ENCODE measurements around the gene SYT14.
"Not testable (repeated sequence)": the region's sequence is repeated elsewhere in the genome, so short reads cannot be mapped to it uniquely, and the experiment has no call there.

Gene SYT14

GRCh38 chr1:210123924-210124589 is 186.0 kb downstream of the SYT14 start:
- DNase-seq, result no peak

DNA sequence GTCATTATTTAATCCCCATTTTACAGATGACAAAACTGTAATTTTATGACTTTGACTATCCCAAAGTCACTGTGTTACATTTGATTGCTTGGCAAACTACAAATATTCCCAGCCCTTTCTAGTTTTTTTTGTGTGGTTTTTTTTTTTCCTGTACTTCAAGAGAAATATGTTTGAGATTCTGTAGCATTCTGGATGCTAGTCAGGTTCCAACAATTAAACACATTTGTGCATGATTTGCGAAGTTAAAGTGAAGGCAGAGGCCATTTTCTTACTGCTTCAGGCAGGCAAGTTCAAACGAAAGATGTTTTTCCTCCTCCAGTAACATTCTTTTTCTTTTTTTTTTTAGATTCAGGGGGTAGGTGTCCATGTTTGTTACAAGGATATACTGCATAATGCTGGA is 186.7 kb downstream of the SYT14 start:
- DNase-seq, result no peak

- no peak for DNase-seq
Measured at GRCh38 chr1:210125143-210125542, 187.1 kb downstream of the SYT14 start.

GRCh38 chr1:210129092-210129491 is 191.1 kb downstream of the SYT14 start:
- DNase-seq, result no peak

- peak in 1 of 5 experiments; percentile 55 for DNase-seq
Measured at GRCh38 chr1:210129759-210130158, 191.7 kb downstream of the SYT14 start.

DNA sequence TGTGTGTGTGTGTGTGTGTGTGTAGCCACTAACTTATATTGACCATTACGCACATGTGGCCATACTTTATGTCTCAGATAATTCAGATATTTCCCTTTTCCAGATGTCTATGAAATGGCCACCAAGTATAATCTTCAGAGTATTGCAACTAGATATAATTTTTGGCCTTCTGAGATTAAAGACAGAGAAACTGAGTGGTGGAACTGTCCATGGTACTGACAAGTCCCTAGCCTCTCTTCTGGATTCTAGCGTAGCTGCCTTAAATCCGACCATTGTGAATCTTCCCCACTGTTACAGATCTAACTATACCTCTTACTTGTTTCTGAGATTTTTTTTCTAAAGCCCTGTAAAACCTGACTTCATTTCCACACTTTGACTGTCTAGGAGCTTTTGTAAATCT is 194.6 kb downstream of the SYT14 start:
- DNase-seq, result peak in 1 of 5 experiments; percentile 4

- DNase-seq, result peak in 2 of 5 experiments; percentile 2 to 30
Measured at GRCh38 chr1:210143465-210144062, 205.5 kb downstream of the SYT14 start.

GRCh38 chr1:210144736-210145135 is 206.7 kb downstream of the SYT14 start:
- DNase-seq, result no peak

GRCh38 chr1:210151052-210151672 is 213.1 kb downstream of the SYT14 start:
- DNase-seq, result no peak

DNA sequence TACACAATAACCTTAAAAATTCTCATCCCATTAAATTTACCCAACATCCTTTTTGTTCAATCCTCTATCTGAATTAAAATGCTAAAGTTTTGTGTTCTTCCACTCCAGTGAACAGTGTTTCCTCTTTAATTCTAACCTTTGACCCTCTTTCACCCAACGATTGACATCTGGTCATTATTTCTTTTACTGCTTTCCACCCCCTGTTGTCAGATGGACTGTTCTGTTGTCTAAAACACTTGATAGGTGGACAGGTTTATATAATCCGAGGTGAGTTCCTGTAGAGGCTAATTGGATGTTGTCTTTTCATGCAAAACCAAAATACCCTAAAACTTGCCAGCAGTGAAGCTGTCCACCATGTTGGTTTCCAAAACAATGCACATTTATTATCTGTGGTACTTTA is 221.2 kb downstream of the SYT14 start:
- DNase-seq, result no peak

DNA sequence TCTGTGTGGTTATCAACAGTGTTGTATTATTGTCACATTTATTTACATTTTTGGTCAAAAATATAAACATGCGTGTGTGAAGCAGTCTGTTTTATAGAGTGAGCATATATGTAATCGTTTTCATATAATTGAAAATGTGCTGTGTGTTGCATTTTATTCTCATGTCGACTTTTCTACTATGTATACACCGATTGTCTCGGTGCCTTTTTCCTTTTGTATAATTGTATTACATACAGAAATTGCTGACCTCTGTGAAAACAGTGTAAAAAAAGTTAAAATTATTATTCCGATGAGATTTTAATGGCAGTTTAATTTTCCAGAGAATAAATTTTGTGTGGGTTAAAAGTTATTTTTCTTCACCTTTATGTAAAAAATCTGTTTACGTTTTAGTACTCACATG is 232.2 kb downstream of the SYT14 start:
- no peak for DNase-seq

- no peak for DNase-seq
Measured at GRCh38 chr1:210174133-210174532, 236.1 kb downstream of the SYT14 start.

DNA sequence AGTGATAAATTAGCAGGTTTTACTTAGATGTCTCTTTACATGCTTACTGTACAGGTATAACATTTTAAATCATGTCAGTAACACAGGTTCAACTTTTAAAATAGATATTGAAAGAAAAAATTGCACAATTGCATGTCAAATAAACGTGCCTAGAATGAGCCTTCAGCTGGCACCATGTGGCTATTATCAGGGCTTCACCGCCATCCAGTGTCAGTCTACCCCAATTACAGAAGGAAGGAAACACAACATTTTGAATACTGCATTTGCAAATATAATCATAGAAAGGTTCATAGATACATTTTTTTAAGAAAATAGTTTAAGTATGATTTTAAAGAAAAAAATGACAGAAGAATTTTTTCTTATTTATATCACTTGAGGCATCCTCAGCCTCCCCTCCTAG is 247.0 kb downstream of the SYT14 start:
- DNase-seq, result no peak

DNA sequence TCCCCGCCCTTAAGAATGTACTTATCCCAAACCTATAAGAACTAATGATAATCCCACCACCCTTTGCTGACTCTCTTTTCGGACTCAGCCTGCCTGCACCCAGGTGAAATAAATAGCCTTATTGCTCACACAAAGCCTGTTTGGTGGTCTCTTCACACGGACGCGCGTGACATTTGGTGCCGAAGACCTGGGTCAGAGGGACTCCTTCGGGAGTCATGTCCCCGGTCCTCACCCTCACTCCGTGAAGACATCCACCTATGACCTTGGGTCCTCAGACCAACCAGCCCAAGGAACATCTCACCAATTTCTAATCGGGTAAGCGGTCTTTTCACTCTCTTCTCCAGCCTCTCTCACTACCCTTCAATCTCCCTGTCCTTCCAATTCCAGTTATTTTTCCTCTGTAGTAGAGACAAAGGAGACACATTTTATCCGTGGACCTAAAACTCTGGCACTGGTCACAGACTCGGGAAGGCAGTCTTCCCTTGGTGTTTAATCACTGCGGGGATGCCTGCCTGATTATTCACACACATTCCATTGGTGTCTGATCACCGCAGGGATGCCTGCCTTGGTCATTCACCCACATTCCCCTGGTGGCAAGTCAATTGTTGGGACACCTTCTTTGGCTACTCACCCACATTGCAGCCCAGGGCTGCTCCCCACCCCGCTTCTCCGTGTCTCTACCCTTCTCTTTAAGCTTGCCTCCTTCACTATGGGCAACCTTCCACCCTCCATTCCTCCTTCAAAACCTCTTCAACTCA is 250.0 kb downstream of the SYT14 start:
- DNase-seq, result not testable (repeated sequence)

GRCh38 chr1:210189426-210189825 is 251.4 kb downstream of the SYT14 start:
- DNase-seq, result no peak

DNA sequence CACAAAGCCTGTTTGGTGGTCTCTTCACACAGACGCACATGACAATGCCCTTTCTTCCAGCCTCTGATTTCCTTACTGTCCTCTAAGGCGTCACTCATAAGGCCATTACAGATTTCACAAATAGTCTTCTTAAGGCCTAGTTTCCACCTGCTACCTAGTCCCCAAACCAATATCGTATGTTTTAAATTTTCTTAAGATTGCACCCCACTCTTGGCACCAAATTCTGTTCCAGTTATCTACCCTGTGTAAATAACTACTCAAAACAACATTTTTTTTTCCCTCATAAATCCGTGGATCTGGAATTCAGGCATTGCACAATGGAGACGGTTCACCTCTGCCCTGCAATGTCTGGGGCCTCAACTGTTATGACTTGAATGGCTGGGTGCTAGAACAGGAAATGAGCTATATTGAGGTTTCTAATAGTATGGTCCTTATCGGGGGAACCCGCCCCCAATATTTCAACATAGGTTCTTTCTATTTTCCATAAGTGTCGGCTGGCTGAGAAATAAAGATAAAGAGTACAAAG is 257.7 kb downstream of the SYT14 start:
- no peak for DNase-seq

DNA sequence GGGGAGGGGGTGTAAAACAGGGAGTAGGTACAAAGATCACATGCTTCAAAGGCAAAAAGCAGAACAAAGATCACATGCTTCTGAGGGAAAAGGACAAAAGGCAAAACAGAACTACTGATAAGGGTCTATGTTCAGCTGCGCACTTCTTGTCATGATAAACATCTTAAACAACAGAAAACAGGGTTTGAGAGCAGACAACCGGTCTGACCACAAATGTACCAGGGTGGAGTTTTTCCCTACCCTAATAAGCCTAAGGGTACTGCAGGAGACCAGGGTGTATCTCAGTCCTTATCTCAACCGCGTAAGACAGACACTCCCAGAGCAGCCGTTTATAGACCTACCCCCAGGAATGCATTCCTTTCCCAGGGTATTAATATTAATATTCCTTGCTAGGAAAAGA is 258.2 kb downstream of the SYT14 start:
- not testable (repeated sequence) for DNase-seq

GRCh38 chr1:210198840-210199239 is 260.8 kb downstream of the SYT14 start:
- DNase-seq, result no peak

GRCh38 chr1:210200124-210200736 is 262.2 kb downstream of the SYT14 start:
- no peak for DNase-seq

DNA sequence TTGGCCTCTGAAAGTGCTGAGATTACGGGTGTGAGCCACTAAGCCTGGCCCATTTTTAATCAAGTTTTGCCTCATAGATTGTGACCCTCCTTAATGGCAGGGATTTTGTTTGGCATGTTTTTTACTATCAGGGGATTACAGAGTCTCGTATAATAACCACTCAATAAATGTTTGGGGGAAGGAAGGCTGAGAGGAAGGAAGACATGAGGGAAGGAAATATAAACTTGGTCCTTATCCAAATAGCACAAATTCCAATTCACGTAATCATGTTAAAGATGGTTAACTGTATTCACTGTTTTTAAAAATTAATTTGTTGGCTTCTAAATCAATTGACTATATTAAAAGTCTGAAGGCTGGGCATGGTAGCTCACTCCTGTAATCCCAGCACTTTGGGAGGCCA is 263.7 kb downstream of the SYT14 start:
- DNase-seq, result no peak

- DNase-seq, result no peak
Measured at GRCh38 chr1:210207597-210208450, 269.8 kb downstream of the SYT14 start.

DNA sequence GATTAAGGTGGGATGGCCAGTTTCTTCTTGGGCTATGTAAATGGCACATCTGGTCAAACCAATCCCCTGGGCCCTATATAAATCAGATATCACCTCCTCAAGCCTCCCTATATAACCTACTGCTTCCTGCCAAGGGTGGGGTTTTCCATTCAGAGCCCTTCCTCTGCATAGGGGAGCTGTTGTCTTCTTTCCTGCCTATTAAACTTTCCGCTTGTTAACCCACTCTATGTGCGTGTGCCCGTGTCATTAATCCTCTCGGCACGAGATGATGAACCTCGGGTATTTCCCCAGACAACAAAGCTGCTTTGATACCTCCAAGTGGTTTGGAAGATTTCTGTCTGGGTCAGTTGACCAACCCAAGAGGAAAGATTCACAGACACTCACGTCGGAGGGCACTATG is 275.3 kb downstream of the SYT14 start:
- DNase-seq, result no peak
